Sigmoid colon (tissue), 7 donors: ENCODE results near the gene PTPRU. TPM values are rescaled to one million over a fixed set of nuclear protein-coding genes. Genes with fewer than 3 reads are reported as not detected.

Experiments
- DNase-seq: peaks from one replicate; pipeline ENCODE4 v3.0.0-alpha.2; 2019
- H3K27ac ChIP-seq, 4 donors: fragments of 200-600 bp; sonication (generic); one replicate each; pipeline ENCODE4 v1.5.1; 2016 to 2019; ENCODE audit warnings: mild to moderate bottlenecking in 1 of 4
- H3K27me3 ChIP-seq, 3 donors: fragments of 200-600 bp; sonication (generic); one replicate each; pipeline ENCODE4 v1.5.1; 2019; ENCODE audit warnings: mild to moderate bottlenecking in 1 of 3
- H3K36me3 ChIP-seq, 4 donors: fragments of 200-600 bp; sonication (generic); one replicate each; pipeline ENCODE4 v1.5.1; 2016 to 2019
- H3K4me1 ChIP-seq, 4 donors: fragments of 200-600 bp; sonication (generic); one replicate each; pipeline ENCODE4 v1.5.1; 2017 to 2019
- H3K4me3 ChIP-seq, 4 donors: fragments of 200-600 bp; sonication (generic); one replicate each; pipeline ENCODE4 v1.5.1; 2017 to 2019; ENCODE audit warnings: mild to moderate bottlenecking in 2 of 4, moderate library complexity in 1 of 4
- H3K9me3 ChIP-seq, 4 donors: fragments of 200-600 bp in 3 of 4; sonication (generic) in 3 of 4; one replicate each; pipeline versions ENCODE4 v1.5.1 to v1.6.1; 2013 to 2019
- EP300 ChIP-seq, 4 donors: sonication (generic); formaldehyde crosslinking; IDR thresholded peaks; one replicate each; pipeline ENCODE4 v1.6.1; 2017; ENCODE audit warnings: antibody characterized with exemption in 4 of 4
- POLR2A ChIP-seq, 2 donors: fragments of 450-650 bp; IDR thresholded peaks; one replicate each; pipeline ENCODE4 v1.6.1; 2016; ENCODE audit warnings: antibody characterized with exemption in 2 of 2, mild to moderate bottlenecking in 2 of 2, moderate library complexity in 2 of 2
- POLR2AphosphoS5 ChIP-seq, 4 donors: sonication (generic); formaldehyde crosslinking; IDR thresholded peaks; one replicate each; pipeline ENCODE4 v1.6.1; 2017; ENCODE audit warnings: antibody characterized with exemption in 4 of 4
- WGBS, 2 donors: extraction: QIAGEN DNeasy Blood & Tissue Kit; methylation state at CpG; one replicate each; pipeline ENCODE4 v1.1.7; 2013; 5-methylcytosine and 5-hydroxymethylcytosine counted together
- intact Hi-C: fragments of 100-400 bp; cut with DNase I; formaldehyde crosslinking; loops from one replicate; pipeline ENCODE4 v1.15.1; 2023
- polyA plus RNA-seq, 3 donors: library from polyadenylated mRNA; stranded (reverse); fragments of 200-250 nt; gene quantifications; one replicate each; pipeline ENCODE4 v1.2.3, GENCODE V29; 2013
- total RNA-seq, 4 donors: library from RNA; depleted of rRNA; stranded (reverse); fragments of >200 nt; gene quantifications; one replicate each; pipeline ENCODE4 v1.1.0, GENCODE V29; 2016
- TF ChIP-seq, protein P1 (sequence below), 4 experiments: fragments of 450-650 bp in 3 of 4; fragments of 200-600 bp in 1 of 4; IDR thresholded peaks; one replicate each; pipeline ENCODE4 v1.5.1; 2016 to 2019; ENCODE audit warnings: antibody characterized with exemption in 4 of 4, mild to moderate bottlenecking in 3 of 4, moderate library complexity in 2 of 4
- donor health status: healthy with polysubstance abuse.
- donor health status: Bipolar disorder and iron deficiency.
- donor health status: healthy.

Gene PTPRU
- total and polyA plus RNA-seq, 7 donors: 0.92 to 35.7 (median 8.2) TPM

- Histone ChIP-seq H3K27ac (no peak overlapping the region), H3K9me3 (no peaks in the 10 kb centered on the region), H3K4me3 (no peak overlapping the region), H3K4me1 (peaks cover 0 to 13% (median 5%) of the 10 kb centered on the region in 4 donors), H3K27me3 (peaks cover 0 to 14% (median 0%) of the 10 kb centered on the region in 3 donors), H3K36me3 (no peaks in the 10 kb centered on the region)
- WGBS, 2 donors: 92 to 94% methylated on average over 7 of the region's 7 CpGs
- no peak for TF ChIP-seq POLR2AphosphoS5 (IDR thresholded peaks at IDR 0.05)
- TF ChIP-seq EP300 (IDR thresholded peaks at IDR 0.05): no peak
- TF ChIP-seq POLR2A (IDR thresholded peaks at IDR 0.05): no peak
- TF ChIP-seq, protein P1, sequence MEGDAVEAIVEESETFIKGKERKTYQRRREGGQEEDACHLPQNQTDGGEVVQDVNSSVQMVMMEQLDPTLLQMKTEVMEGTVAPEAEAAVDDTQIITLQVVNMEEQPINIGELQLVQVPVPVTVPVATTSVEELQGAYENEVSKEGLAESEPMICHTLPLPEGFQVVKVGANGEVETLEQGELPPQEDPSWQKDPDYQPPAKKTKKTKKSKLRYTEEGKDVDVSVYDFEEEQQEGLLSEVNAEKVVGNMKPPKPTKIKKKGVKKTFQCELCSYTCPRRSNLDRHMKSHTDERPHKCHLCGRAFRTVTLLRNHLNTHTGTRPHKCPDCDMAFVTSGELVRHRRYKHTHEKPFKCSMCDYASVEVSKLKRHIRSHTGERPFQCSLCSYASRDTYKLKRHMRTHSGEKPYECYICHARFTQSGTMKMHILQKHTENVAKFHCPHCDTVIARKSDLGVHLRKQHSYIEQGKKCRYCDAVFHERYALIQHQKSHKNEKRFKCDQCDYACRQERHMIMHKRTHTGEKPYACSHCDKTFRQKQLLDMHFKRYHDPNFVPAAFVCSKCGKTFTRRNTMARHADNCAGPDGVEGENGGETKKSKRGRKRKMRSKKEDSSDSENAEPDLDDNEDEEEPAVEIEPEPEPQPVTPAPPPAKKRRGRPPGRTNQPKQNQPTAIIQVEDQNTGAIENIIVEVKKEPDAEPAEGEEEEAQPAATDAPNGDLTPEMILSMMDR (IDR thresholded peaks at IDR 0.05): no peak
- intact Hi-C loops: no loop called here
- DNase-seq: peak; percentile 25
These were observed 18.0 kb downstream of the PTPRU start for GRCh38 chr1:29254346-29254745.

DNA sequence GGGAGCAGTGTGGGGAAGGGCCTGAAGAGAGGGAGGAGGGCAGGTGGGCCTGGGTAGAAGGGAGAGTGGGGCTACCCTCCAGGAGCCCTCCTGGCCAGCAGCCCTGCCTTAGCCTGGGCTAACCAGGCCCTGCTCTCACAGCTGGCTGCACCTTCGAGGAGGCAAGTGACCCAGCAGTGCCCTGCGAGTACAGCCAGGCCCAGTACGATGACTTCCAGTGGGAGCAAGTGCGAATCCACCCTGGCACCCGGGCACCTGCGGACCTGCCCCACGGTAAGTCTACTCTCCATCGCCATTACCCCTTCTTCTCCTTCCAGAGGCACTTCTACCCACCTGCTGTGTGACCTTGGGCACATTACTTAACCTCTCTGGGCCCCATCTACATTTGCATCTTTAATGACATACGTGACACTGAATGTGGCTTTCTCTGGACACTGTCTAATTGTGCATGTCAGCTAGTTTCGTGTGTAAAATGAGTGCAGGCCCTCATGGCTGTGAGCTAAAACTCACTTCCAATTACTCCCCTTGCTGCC lies 18.9 kb downstream of the PTPRU start:
- TF ChIP-seq, protein P1 (IDR thresholded peaks at IDR 0.05): no peak
- TF ChIP-seq POLR2A (IDR thresholded peaks at IDR 0.05) (no peak), POLR2AphosphoS5 (IDR thresholded peaks at IDR 0.05) (no peak), EP300 (IDR thresholded peaks at IDR 0.05) (no peak)
- Histone ChIP-seq H3K27ac (no peak overlapping the region), H3K9me3 (no peaks in the 10 kb centered on the region), H3K4me1 (peaks cover 0 to 22% (median 13%) of the 10 kb centered on the region in 4 donors), H3K4me3 (no peak overlapping the region), H3K27me3 (peaks cover 0 to 23% (median 7%) of the 10 kb centered on the region in 3 donors), H3K36me3 (no peaks in the 10 kb centered on the region)
- intact Hi-C loops: no loop called here
- WGBS, 2 donors: 86 to 95% methylated on average over 10 of the region's 10 CpGs
- peak; percentile 57 for DNase-seq

DNA sequence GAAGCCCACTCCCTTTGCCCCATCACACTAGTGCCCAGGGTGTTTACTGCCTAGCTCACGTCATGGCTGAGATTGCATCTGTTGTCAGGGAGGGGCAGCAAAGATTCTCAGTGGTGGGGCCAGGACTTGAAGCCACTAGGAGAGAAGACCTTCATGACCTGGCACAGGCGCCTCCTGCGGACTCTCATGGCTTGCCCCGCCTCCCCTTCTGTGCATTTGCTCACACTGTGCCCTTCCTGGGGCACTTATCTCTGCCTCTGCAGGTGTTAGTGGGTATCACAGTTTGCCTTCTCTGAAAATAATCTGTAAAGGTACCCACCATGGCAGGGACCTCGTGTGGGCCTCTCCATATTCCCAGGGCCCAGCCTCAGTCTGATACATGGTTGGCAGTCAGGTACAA lies 20.1 kb downstream of the PTPRU start:
- Histone ChIP-seq H3K36me3 (no peaks in the 10 kb centered on the region), H3K9me3 (no peaks in the 10 kb centered on the region), H3K4me1 (peaks cover 0 to 25% (median 16%) of the 10 kb centered on the region in 4 donors), H3K4me3 (no peak overlapping the region), H3K27ac (no peak overlapping the region), H3K27me3 (peaks cover 0 to 28% (median 10%) of the 10 kb centered on the region in 3 donors)
- intact Hi-C loops: no loop called here
- TF ChIP-seq POLR2AphosphoS5 (IDR thresholded peaks at IDR 0.05) (no peak), POLR2A (IDR thresholded peaks at IDR 0.05) (no peak)
- peak; percentile 40 for DNase-seq
- 32 to 65% methylated on average over 5 of the region's 5 CpGs for WGBS, 2 donors

GRCh38 chr1:29256979-29257804 lies 20.9 kb downstream of the PTPRU start:
- H3K4me1 ChIP-seq: peaks cover 0 to 25% (median 16%) of the 10 kb centered on the region in 4 donors
- 54 to 58% methylated on average over 11 of the region's 11 CpGs for WGBS, 2 donors

More at GRCh38 chr1:29256979-29257804, 20.9 kb downstream of the PTPRU start:
- Histone ChIP-seq H3K36me3 (no peaks in the 10 kb centered on the region), H3K27ac (no peak overlapping the region), H3K27me3 (peaks cover 0 to 28% (median 10%) of the 10 kb centered on the region in 3 donors), H3K4me3 (no peak overlapping the region), H3K9me3 (no peaks in the 10 kb centered on the region)
- intact Hi-C loops: no loop called here
- peak; percentile 65 for DNase-seq
- no peak for TF ChIP-seq EP300 (IDR thresholded peaks at IDR 0.05)
- TF ChIP-seq POLR2A (IDR thresholded peaks at IDR 0.05): no peak
- TF ChIP-seq POLR2AphosphoS5 (IDR thresholded peaks at IDR 0.05): no peak
- TF ChIP-seq, protein P1 (IDR thresholded peaks at IDR 0.05): no peak
